ENCODE results near the gene FER1L5. TPM values are rescaled to one million over a fixed set of nuclear protein-coding genes. Genes with fewer than 3 reads are reported as not detected.

The FER1L5 gene
- total RNA-seq = 0.64 and 0.86 TPM in 2 replicates

DNA sequence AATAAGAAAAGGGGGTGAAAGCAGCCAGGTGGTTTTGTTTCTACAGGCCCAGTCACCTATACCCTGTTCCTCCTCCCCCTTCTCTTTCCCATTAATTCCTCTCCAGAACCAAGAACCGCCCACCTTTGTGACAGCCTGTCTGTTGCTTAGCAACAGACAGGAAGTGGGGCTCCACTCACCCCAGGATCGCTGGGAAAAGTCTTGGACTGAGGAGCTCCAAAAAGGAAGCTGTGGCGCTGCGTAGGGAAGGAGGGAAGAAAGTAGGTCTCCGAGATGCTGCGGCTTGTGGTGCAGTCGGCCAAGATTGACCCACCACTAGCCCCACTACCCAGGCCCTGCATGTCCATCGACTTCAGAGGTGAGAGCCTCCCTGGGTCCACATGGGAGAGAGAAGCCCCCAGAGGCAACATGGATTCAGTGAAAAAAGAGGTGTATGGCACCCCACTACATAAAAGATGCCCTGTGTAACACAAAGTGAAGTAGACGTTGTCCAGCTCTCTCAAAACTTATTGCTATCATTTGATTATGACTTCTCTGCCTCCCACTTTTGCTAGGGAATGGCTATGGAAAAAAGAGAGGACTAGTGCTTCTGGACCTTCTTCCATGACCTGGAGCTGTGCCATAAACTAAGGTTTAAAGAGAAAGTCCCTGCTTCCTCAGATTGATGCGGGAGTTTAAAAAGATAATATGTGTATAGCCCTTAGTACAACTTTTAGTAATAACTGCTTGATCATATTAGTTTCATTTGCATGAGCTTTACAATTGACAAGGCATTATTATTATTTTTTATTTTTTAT is at the start of gene FER1L5:
TSS of gene FER1L5 (plus strand) at position 201 of the 797 bp plus-strand sequence. CDS start at position 274, 73 bp downstream.
- H3K4me3 ChIP-seq (ENCODE audit: low read depth, low read length) = peak within 1 kb of the TSS; percentile 46
- DNase-seq (ENCODE audit: low read depth) = peak; percentile 51

GRCh38 chr2:96594282-96594681 is 48.3 kb upstream of the FER1L5 start:
- DNase-seq (ENCODE audit: low read depth) = no peak
- TF ChIP-seq, protein P1, sequence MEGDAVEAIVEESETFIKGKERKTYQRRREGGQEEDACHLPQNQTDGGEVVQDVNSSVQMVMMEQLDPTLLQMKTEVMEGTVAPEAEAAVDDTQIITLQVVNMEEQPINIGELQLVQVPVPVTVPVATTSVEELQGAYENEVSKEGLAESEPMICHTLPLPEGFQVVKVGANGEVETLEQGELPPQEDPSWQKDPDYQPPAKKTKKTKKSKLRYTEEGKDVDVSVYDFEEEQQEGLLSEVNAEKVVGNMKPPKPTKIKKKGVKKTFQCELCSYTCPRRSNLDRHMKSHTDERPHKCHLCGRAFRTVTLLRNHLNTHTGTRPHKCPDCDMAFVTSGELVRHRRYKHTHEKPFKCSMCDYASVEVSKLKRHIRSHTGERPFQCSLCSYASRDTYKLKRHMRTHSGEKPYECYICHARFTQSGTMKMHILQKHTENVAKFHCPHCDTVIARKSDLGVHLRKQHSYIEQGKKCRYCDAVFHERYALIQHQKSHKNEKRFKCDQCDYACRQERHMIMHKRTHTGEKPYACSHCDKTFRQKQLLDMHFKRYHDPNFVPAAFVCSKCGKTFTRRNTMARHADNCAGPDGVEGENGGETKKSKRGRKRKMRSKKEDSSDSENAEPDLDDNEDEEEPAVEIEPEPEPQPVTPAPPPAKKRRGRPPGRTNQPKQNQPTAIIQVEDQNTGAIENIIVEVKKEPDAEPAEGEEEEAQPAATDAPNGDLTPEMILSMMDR (IDR thresholded peaks at IDR 0.05; ENCODE audit: insufficient read depth, low read depth, low read length) = no peak
- no peak overlapping the region for H3K4me3 ChIP-seq (ENCODE audit: low read depth, low read length)

More for the DNA sequence above, at the start of gene FER1L5:
- TF ChIP-seq, protein P1 (IDR thresholded peaks at IDR 0.05; ENCODE audit: insufficient read depth, low read depth, low read length) = no peak

DNA sequence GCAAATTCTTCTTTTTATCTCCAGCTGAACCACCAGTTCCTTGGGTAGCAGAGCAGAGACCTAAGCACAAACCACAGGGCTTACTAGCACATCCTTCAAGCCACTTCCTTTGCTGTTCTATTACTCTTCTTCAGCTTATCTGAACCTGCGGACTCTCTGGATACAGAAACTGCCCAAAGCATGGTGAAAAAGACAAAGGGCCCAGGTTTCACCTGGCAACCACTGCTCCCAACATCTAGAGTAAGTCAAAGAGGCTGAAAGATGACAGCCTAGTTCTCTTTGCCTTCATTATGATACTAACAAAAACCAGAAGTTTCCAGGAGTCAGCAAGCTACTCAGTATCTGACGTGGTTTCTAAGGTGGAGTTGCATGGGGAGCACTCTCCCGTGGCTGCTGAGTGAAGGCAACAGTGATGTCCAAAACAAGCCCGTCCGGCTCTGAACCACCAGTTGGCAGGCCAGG is 47.8 kb upstream of the FER1L5 start:
- H3K4me3 ChIP-seq (ENCODE audit: low read depth, low read length) = no peak overlapping the region
- TF ChIP-seq, protein P1 (IDR thresholded peaks at IDR 0.05; ENCODE audit: insufficient read depth, low read depth, low read length) = no peak
- DNase-seq (ENCODE audit: low read depth) = no peak

DNA sequence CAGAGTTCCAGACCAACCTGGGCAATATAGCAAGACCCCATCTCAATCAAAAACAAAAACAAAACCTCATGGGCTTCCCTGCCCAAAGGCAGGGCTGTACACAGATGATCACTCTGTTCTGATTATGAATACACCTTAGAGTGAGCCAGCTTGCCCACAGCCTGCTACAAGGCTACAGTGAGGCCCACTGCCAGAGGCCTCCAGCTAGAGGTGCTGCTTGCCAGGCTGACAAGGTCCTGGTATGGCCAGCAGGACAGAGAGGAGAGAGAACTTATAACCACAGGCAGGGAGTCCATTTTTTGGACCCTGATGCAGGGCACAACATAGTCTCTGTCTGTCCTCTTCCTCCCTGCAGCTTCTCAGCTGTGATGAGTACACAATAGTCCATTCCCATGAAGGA is 46.0 kb upstream of the FER1L5 start:
- DNase-seq (ENCODE audit: low read depth) = no peak
- TF ChIP-seq, protein P1 (IDR thresholded peaks at IDR 0.05; ENCODE audit: insufficient read depth, low read depth, low read length) = no peak
- no peak overlapping the region for H3K4me3 ChIP-seq (ENCODE audit: low read depth, low read length)

DNA sequence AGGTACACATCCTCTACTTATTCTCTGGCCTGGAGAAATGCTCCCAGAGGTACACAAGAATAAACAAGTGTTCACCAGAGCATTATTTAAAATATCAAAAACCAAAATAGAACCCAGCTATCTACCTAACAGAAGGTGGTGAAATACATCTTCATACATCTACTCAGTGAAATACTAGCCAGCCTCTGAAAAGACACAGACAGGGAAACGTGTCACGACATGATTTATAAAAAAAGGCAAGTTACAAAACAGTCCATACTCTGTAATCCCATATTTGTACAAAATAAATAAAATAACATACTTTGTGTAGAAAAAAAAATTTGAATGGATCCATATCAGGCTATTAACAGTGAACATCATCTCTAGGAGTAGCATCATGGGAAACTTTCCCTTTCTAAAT is 42.6 kb upstream of the FER1L5 start:
- TF ChIP-seq, protein P1 (IDR thresholded peaks at IDR 0.05; ENCODE audit: insufficient read depth, low read depth, low read length) = no peak
- no peak overlapping the region for H3K4me3 ChIP-seq (ENCODE audit: low read depth, low read length)
- DNase-seq (ENCODE audit: low read depth) = no peak

- TF ChIP-seq, protein P1 (IDR thresholded peaks at IDR 0.05; ENCODE audit: insufficient read depth, low read depth, low read length) = no peak
- no peak overlapping the region for H3K4me3 ChIP-seq (ENCODE audit: low read depth, low read length)
- no peak for DNase-seq (ENCODE audit: low read depth)
Measured at GRCh38 chr2:96601382-96602292, 40.9 kb upstream of the FER1L5 start.

Data from fibroblast of villous mesenchyme (primary cell).